NB4 (cell line): ENCODE measurements around the gene GSTK1.

Experiments used
- MYC ChIP-seq: IDR thresholded peaks from 2 replicates; pipeline ENCODE4 v1.6.1; 2011; ENCODE audit warnings: low read depth, low read length
- POLR2A ChIP-seq: IDR thresholded peaks from 2 replicates; pipeline ENCODE4 v1.6.1; 2011; ENCODE audit warnings: mild to moderate bottlenecking; ENCODE audit not compliant: insufficient read length; ENCODE audit errors: extremely low read depth
- TF ChIP-seq, protein P1 (sequence below): IDR thresholded peaks from one replicate; pipeline ENCODE4 v1.5.1; 2012; ENCODE audit warnings: low read depth, low read length

DNA sequence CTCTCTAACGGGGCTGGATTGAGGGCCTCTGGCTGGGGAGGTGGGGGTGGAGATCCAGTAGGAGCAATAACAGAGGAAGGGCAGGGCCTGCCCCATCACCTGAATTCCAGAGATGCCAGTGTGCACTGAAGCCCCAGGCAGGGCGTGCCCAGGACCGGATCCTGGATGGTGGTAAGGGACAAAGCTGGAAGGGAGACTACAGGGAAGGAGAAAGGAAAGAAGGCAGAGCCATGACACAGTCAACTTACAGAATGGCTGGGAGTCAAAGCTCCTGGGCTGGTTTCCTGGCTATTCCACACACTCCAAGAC, 22.2 kb downstream of the GSTK1 start:
- TF ChIP-seq, protein P1, sequence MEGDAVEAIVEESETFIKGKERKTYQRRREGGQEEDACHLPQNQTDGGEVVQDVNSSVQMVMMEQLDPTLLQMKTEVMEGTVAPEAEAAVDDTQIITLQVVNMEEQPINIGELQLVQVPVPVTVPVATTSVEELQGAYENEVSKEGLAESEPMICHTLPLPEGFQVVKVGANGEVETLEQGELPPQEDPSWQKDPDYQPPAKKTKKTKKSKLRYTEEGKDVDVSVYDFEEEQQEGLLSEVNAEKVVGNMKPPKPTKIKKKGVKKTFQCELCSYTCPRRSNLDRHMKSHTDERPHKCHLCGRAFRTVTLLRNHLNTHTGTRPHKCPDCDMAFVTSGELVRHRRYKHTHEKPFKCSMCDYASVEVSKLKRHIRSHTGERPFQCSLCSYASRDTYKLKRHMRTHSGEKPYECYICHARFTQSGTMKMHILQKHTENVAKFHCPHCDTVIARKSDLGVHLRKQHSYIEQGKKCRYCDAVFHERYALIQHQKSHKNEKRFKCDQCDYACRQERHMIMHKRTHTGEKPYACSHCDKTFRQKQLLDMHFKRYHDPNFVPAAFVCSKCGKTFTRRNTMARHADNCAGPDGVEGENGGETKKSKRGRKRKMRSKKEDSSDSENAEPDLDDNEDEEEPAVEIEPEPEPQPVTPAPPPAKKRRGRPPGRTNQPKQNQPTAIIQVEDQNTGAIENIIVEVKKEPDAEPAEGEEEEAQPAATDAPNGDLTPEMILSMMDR = no peak
- TF ChIP-seq POLR2A (no peak), MYC (no peak)
